Neuronal stem cell (in vitro differentiated cells): ENCODE data around the gene POU2F3.
A peak's percentile ranks its signal among the peaks of the same experiment; 100 is the strongest.

Experiments used
- DNase-seq: peaks from one replicate; pipeline ENCODE4 v3.0.0-alpha.2; 2013; ENCODE audit warnings: low spot score
- H2AFZ ChIP-seq: one replicate; pipeline ENCODE4 v1.6.1; 2013; ENCODE audit warnings: mild to moderate bottlenecking, low read length, inconsistent platforms
- H2AK5ac ChIP-seq: 2 replicates; pipeline ENCODE4 v1.6.1; 2013; ENCODE audit warnings: low read depth, mild to moderate bottlenecking, inconsistent platforms, low read length, moderate library complexity, mixed read lengths
- H2BK120ac ChIP-seq: 2 replicates; pipeline ENCODE4 v1.6.1; 2013; ENCODE audit warnings: low read depth, mild to moderate bottlenecking, inconsistent platforms, low read length, moderate library complexity, mixed read lengths
- H2BK12ac ChIP-seq: one replicate; pipeline ENCODE4 v1.6.1; 2013; ENCODE audit warnings: low read length, inconsistent platforms
- H2BK15ac ChIP-seq: 2 replicates; pipeline ENCODE4 v1.6.1; 2013; ENCODE audit warnings: mild to moderate bottlenecking, low read length, inconsistent platforms, mixed read lengths
- H2BK5ac ChIP-seq: one replicate; pipeline ENCODE4 v1.6.1; 2013; ENCODE audit warnings: inconsistent platforms, mild to moderate bottlenecking, low read length, moderate library complexity
- H3K14ac ChIP-seq: one replicate; pipeline ENCODE4 v1.6.1; 2013; ENCODE audit warnings: low read length, inconsistent platforms
- H3K18ac ChIP-seq: 2 replicates; pipeline ENCODE4 v1.6.1; 2013; ENCODE audit warnings: low read length, inconsistent platforms
- H3K23ac ChIP-seq: 2 replicates; pipeline ENCODE4 v1.6.1; 2013; ENCODE audit warnings: low read depth, mild to moderate bottlenecking, mixed read lengths, low read length, inconsistent platforms; ENCODE audit not compliant: poor library complexity
- H3K27ac ChIP-seq: replicated peaks from 3 replicates; pipeline ENCODE4 v1.5.1; 2013; ENCODE audit warnings: low read length, inconsistent platforms
- H3K27me3 ChIP-seq, 3 experiments: 2 replicates each; pipeline ENCODE4 v1.6.1; 2013; ENCODE audit warnings: low read length in 3 of 3, mild to moderate bottlenecking in 2 of 3, inconsistent platforms in 1 of 3, low read depth in 1 of 3, mixed read lengths in 1 of 3, moderate library complexity in 1 of 3; ENCODE audit not compliant: control insufficient read depth in 3 of 3, insufficient read depth in 3 of 3
- H3K36me3 ChIP-seq, 2 donors: replicated peaks in 1 of 2; 2 replicates each; pipeline ENCODE4 v1.6.1; 2013; ENCODE audit warnings: low read length in 2 of 2; ENCODE audit not compliant: control insufficient read depth in 2 of 2, insufficient read depth in 2 of 2
- H3K4ac ChIP-seq: 2 replicates; pipeline ENCODE4 v1.6.1; 2013; ENCODE audit warnings: inconsistent platforms, mild to moderate bottlenecking, low read length, moderate library complexity
- H3K4me1 ChIP-seq, 2 donors: 1 replicate in 1 of 2; 2 replicates in 1 of 2; pipeline ENCODE4 v1.6.1; 2013; ENCODE audit warnings: low read length in 2 of 2, low read depth in 1 of 2; ENCODE audit not compliant: control insufficient read depth in 2 of 2, insufficient read depth in 1 of 2
- H3K4me2 ChIP-seq: one replicate; pipeline ENCODE4 v1.6.1; 2013; ENCODE audit warnings: mild to moderate bottlenecking, low read length, inconsistent platforms; ENCODE audit not compliant: insufficient read depth, poor library complexity, severe bottlenecking
- H3K4me3 ChIP-seq, 2 donors: 2 replicates each; pipeline ENCODE4 v1.5.1; 2013; ENCODE audit warnings: low read length in 2 of 2, mild to moderate bottlenecking in 2 of 2, inconsistent platforms in 1 of 2, moderate library complexity in 1 of 2
- H3K79me1 ChIP-seq: one replicate; pipeline ENCODE4 v1.6.1; 2013; ENCODE audit warnings: low read depth, mild to moderate bottlenecking, inconsistent platforms, low read length, moderate library complexity
- H3K9ac ChIP-seq: one replicate; pipeline ENCODE4 v1.6.1; 2013; ENCODE audit warnings: mild to moderate bottlenecking, low read depth, low read length, inconsistent platforms; ENCODE audit not compliant: poor library complexity
- H3K9me3 ChIP-seq, 2 donors: replicated peaks in 1 of 2; 2 replicates each; pipeline versions ENCODE3 to v1.6.1; 2013; ENCODE audit warnings: low read length in 2 of 2, mild to moderate bottlenecking in 2 of 2, inconsistent platforms in 1 of 2, low read depth in 1 of 2, mixed read lengths in 1 of 2, moderate library complexity in 1 of 2; ENCODE audit not compliant: control insufficient read depth in 2 of 2, insufficient read depth in 1 of 2
- H4K8ac ChIP-seq: one replicate; pipeline ENCODE4 v1.6.1; 2013; ENCODE audit warnings: low read depth, mild to moderate bottlenecking, inconsistent platforms, low read length, moderate library complexity
- H4K91ac ChIP-seq: one replicate; pipeline ENCODE4 v1.6.1; 2013; ENCODE audit warnings: low read length, low read depth, mild to moderate bottlenecking, inconsistent platforms; ENCODE audit not compliant: poor library complexity
- WGBS, 2 donors: extraction: QIAGEN DNeasy Blood & Tissue Kit; methylation state at CpG; one replicate each; pipeline ENCODE4 v1.1.7; 2013; ENCODE audit warnings: missing lambda C conversion rate in 2 of 2, mixed read lengths in 1 of 2; ENCODE audit not compliant: insufficient read length in 2 of 2, insufficient replicate concordance in 1 of 2; ENCODE audit errors: extremely low coverage in 2 of 2; 5-methylcytosine and 5-hydroxymethylcytosine counted together

POU2F3 gene

GRCh38 chr11:120333801-120334200 lies 93.9 kb downstream of the POU2F3 start:
- no peak overlapping the region for H2AK5ac ChIP-seq
- no peak overlapping the region for H2BK120ac ChIP-seq
- H3K4me1 ChIP-seq = peaks cover 3 to 4% of the 10 kb centered on the region in 2 donors
- no CpG with 5 or more reads among the region's 1 CpG for WGBS, 2 donors
- no peak overlapping the region for H3K14ac ChIP-seq
- no peak overlapping the region for H3K4me3 ChIP-seq
- no peaks in the 10 kb centered on the region for H3K9me3 ChIP-seq
- no peak overlapping the region for H3K27ac ChIP-seq
- H2AFZ ChIP-seq = no peak overlapping the region
- no peak overlapping the region for H3K4me2 ChIP-seq
- H4K91ac ChIP-seq = no peak overlapping the region
- H3K4ac ChIP-seq = no peak overlapping the region
- H2BK15ac ChIP-seq = no peak overlapping the region
- no peak overlapping the region for H2BK5ac ChIP-seq
- no peak overlapping the region for H3K9ac ChIP-seq
- H3K79me1 ChIP-seq = no peaks in the 10 kb centered on the region
- no peak overlapping the region for H3K18ac ChIP-seq
- H3K36me3 ChIP-seq = peaks cover 8 to 35% of the 10 kb centered on the region in 2 donors
- H3K27me3 ChIP-seq = no peaks in the 10 kb centered on the region
- no peak overlapping the region for H3K23ac ChIP-seq
- H4K8ac ChIP-seq = no peak overlapping the region
- H2BK12ac ChIP-seq = no peak overlapping the region
- no peak for DNase-seq

- Histone ChIP-seq H2BK120ac (no peak overlapping the region), H3K23ac (no peak overlapping the region), H3K9ac (no peak overlapping the region), H2BK15ac (no peak overlapping the region), H3K4ac (no peak overlapping the region), H3K36me3 (peaks cover 8 to 30% of the 10 kb centered on the region in 2 donors), H2BK5ac (no peak overlapping the region), H2AK5ac (no peak overlapping the region), H3K9me3 (no peaks in the 10 kb centered on the region), H3K27ac (no peak overlapping the region), H3K14ac (no peak overlapping the region), H3K4me1 (peaks cover 4 to 5% of the 10 kb centered on the region in 2 donors), H4K8ac (no peak overlapping the region), H3K4me2 (no peak overlapping the region), H2BK12ac (no peak overlapping the region), H3K79me1 (no peaks in the 10 kb centered on the region), H3K4me3 (no peak overlapping the region), H2AFZ (no peak overlapping the region), H3K27me3 (no peaks in the 10 kb centered on the region), H4K91ac (no peak overlapping the region), H3K18ac (no peak overlapping the region)
- no CpG with 5 or more reads among the region's 1 CpG for WGBS, 2 donors
- DNase-seq = no peak
Observed at GRCh38 chr11:120334332-120334731, 94.4 kb downstream of the POU2F3 start.

DNA sequence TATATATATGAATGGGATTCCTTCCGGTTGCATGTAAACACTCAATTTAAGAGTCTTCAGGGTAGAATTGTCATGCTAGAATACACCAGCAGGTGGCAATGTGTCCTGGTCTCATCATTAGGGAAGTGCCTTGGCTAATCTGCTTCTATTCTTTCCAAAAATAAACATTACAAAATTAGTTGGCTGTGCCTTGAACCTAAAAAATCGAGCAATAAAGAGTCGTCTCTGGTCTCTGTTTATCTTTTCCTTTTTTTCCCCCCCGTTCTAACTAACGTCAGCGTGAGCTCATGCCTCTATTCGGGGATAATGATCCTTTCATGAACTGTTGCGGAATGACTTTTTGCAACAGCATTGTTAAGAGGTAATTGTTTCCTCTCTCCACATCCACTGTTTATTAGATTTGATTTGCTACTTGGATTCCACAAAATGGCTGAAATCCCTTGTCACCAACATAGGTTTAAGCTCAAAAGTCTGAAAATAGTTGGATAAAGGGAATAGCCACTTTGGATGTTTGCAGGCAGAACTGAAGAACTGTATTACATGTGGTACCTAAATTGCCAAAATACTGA lies 95.0 kb downstream of the POU2F3 start:
- Histone ChIP-seq H2BK120ac (no peak overlapping the region), H4K8ac (no peak overlapping the region), H3K14ac (no peak overlapping the region), H3K4me3 (peak overlapping the region in 1 of 2 donors; percentile 91), H3K9ac (no peak overlapping the region), H3K18ac (no peak overlapping the region), H3K4ac (no peak overlapping the region), H2AFZ (peak overlapping the region; percentile 98), H3K79me1 (no peaks in the 10 kb centered on the region), H4K91ac (no peak overlapping the region), H3K27me3 (no peaks in the 10 kb centered on the region), H3K27ac (no peak overlapping the region), H3K36me3 (peaks cover 6 to 24% of the 10 kb centered on the region in 2 donors), H2AK5ac (no peak overlapping the region), H3K4me1 (peaks cover 8 to 11% of the 10 kb centered on the region in 2 donors), H2BK5ac (no peak overlapping the region), H3K4me2 (peak overlapping the region; percentile 65), H2BK12ac (no peak overlapping the region), H3K23ac (no peak overlapping the region), H3K9me3 (no peaks in the 10 kb centered on the region), H2BK15ac (no peak overlapping the region)
- DNase-seq = peak; percentile 66
- no CpG with 5 or more reads among the region's 8 CpGs for WGBS, 2 donors

DNA sequence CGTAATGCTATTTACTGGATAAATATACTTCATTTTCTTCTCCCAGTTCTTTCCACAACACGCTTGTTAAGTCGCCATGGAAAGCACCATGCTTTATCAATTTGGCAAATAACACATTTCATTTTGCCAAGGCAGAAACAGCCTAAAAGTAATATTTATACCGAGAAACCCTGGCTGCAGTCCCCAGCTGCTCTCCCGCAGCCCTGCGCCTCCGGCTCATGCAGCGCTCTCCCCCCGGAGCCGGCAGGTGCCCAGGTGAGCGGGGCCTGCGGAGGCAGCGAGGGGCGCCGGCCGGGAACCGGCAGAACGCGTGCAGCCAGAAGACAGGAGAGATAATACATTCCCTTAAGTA lies 95.6 kb downstream of the POU2F3 start:
- H3K4me3 ChIP-seq = peak overlapping the region; percentile 88 to 91
- peak overlapping the region; percentile 36 for H3K23ac ChIP-seq
- peaks cover 2 to 18% of the 10 kb centered on the region in 2 donors for H3K36me3 ChIP-seq
- H4K91ac ChIP-seq = no peak overlapping the region
- H2BK12ac ChIP-seq = no peak overlapping the region
- no peak overlapping the region for H2AK5ac ChIP-seq
- H3K9me3 ChIP-seq = no peaks in the 10 kb centered on the region
- peaks cover 8 to 13% of the 10 kb centered on the region in 2 donors for H3K4me1 ChIP-seq
- peak overlapping the region; percentile 98 for H2AFZ ChIP-seq
- H2BK5ac ChIP-seq = no peak overlapping the region
- DNase-seq = no peak
- peak overlapping the region; percentile 86 for H3K18ac ChIP-seq
- H3K4me2 ChIP-seq = peak overlapping the region; percentile 65
- H3K14ac ChIP-seq = no peak overlapping the region
- no peak overlapping the region for H2BK120ac ChIP-seq
- no peak overlapping the region for H2BK15ac ChIP-seq
- peak overlapping the region; percentile 50 for H3K9ac ChIP-seq
- H3K4ac ChIP-seq = no peak overlapping the region
- H3K79me1 ChIP-seq = no peaks in the 10 kb centered on the region
- no peak overlapping the region for H4K8ac ChIP-seq
- WGBS, 2 donors = no CpG with 5 or more reads among the region's 19 CpGs
- no peaks in the 10 kb centered on the region for H3K27me3 ChIP-seq
- peak overlapping the region; percentile 64 for H3K27ac ChIP-seq
